ENCODE data around the gene LRRC7.
A peak's percentile ranks its signal among the peaks of the same experiment; 100 is the strongest.

LRRC7 gene

DNA sequence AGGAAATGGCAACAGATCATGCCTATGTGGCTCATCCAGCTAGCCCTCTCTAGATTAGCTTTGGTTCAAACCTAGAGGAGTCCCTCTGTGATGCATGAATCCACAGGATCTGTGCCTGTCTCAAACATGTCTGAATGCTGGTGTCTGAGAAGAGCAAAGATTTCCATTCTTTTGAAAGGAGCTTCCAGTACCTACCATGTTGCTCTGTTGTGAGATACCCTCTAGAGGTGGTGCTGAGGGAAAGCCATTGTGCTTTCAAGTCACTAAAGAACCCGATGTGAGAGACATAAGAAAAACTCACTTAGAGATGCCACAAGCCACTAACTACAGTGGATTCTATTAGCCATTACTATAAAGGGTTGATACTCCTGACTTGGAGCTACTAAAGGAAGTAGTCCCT is 534.1 kb downstream of the LRRC7 start:
- H3K27ac ChIP-seq: no peak overlapping the region
- TF ChIP-seq CTCF (IDR thresholded peaks at IDR 0.05): no peak
- H3K4me3 ChIP-seq: no peak overlapping the region
- no peak for DNase-seq (ENCODE audit: low spot score)

DNA sequence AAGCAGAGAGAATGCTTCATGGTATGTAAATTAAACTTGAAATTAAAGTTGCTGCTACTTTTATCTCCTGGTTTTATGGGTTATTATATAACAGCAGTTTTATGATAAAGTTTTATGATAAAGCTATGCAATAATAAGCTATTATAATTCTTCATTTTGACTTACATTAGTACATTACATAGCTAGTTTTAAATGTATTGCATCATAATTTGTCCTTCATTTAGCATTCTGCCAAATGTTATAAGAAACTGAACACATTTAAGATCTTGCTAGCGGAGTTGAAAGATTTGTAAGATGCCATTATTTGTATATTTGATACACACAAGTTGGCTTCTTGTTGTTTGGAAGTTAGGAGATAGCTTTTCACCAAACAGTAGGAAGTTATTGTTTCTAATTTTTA is 536.0 kb downstream of the LRRC7 start:
- H3K27ac ChIP-seq: no peak overlapping the region

DNA sequence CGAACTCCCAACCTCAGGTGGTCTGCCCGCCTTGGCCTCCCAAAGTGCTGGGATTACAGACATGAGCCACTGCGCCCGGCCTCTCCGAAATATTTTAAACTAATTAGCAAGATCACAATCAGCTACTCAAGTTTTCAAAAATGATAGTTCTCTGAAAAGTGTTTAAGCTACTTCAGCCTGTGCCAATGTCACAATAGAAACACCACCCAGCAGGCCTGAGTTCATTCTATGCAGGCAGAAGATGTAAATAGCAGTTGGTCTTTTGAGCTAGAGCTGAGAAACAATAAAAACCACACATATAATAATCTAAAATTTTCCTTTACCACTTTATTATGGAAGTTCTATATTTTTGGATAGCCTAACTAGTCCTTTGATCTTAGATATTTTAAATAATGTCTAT is 541.5 kb downstream of the LRRC7 start:
- Histone ChIP-seq H3K27ac (no peak overlapping the region), H3K4me3 (no peak overlapping the region)
- TF ChIP-seq CTCF (IDR thresholded peaks at IDR 0.05): no peak
- no peak for DNase-seq (ENCODE audit: low spot score)

More for the DNA sequence above, 536.0 kb downstream of the LRRC7 start:
- no peak for DNase-seq (ENCODE audit: low spot score)
- H3K4me3 ChIP-seq: no peak overlapping the region
- no peak for TF ChIP-seq CTCF (IDR thresholded peaks at IDR 0.05)

DNA sequence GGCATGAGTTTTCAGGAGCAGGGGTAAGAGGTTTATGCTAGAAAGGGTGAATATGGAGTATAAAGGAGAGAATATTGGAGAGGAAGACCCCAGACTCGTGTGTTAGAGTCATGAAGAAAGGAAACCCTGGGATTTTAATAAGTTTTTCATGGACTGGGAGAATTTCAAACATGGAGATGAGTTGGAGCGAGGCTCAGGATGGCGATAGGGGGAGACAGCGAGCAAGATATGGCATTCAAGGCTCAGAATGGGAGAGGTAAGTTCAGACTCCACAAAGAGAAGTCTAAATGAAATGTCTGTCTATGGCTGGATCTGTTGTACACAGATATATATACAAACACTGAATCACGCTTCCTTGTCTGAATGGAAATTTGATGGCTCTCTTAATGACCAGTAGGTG is 545.1 kb downstream of the LRRC7 start:
- no peak overlapping the region for H3K4me3 ChIP-seq
- no peak for TF ChIP-seq CTCF (IDR thresholded peaks at IDR 0.05)
- no peak overlapping the region for H3K27ac ChIP-seq
- DNase-seq (ENCODE audit: low spot score): no peak

- no peak for TF ChIP-seq CTCF (IDR thresholded peaks at IDR 0.05)
- no peak for DNase-seq (ENCODE audit: low spot score)
- Histone ChIP-seq H3K4me3 (no peak overlapping the region), H3K27ac (no peak overlapping the region)
These were observed 547.6 kb downstream of the LRRC7 start for GRCh38 chr1:70115315-70115714.

GRCh38 chr1:70117046-70117445 is 549.3 kb downstream of the LRRC7 start:
- H3K4me3 ChIP-seq: no peak overlapping the region
- no peak for DNase-seq (ENCODE audit: low spot score)
- no peak for TF ChIP-seq CTCF (IDR thresholded peaks at IDR 0.05)
- no peak overlapping the region for H3K27ac ChIP-seq

GRCh38 chr1:70134148-70134547 is 566.4 kb downstream of the LRRC7 start:
- no peak for DNase-seq (ENCODE audit: low spot score)

More at GRCh38 chr1:70134148-70134547, 566.4 kb downstream of the LRRC7 start:
- TF ChIP-seq CTCF (IDR thresholded peaks at IDR 0.05): no peak
- H3K4me3 ChIP-seq: no peak overlapping the region
- H3K27ac ChIP-seq: peak overlapping the region; percentile 23 to 24

Data from coronary artery (tissue), 2 donors.